ENCODE results near the gene NCOA3. TPM values are rescaled to one million over a fixed set of nuclear protein-coding genes. Genes with fewer than 3 reads are reported as not detected.

NCOA3 gene
- polyA plus RNA-seq, 1 of the 3 experiments (the other 2 are of a cell fraction), result 5.8 TPM

DNA sequence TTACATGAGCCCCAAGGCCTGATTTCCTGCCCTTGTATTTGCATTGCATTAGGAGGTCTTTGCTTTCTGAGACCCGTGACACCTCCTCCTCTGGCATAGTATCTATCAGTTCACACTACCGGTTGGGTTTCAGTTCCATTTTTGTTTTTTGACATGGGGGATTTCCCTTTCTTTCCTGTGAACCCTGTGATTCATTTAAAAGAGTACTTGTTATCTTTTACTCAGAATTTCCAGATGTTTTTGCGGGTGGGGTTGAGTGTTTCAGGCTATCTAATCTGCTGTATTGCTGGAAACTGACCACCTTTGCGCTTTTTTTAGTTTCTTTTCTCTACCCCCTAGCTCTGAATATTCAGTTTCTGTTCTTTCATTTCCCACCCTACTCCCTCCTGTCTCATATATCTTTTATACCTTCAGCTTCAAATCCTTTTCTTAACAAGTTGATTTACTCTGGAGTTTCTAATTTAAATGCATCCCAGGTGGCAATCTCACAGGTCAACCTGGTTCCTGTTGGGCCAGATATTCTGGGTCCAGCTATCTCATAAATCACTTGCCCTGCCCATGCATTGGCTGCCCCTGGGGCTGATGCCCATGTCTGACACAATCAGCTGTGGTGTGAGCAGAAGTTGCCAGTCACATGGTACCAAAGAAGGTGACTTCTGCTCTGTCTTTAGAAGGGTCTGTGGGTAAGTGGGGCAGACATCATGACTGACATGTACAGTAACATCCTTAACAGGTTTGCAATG, 14.3 kb upstream of the NCOA3 start:
- H3K4me2 ChIP-seq, result no peak overlapping the region
- no peak overlapping the region for H3K27ac ChIP-seq (ENCODE audit: low read depth in 2 of 2, low read length in 1 of 2)
- no peak overlapping the region for H3K4me3 ChIP-seq (ENCODE audit: low read depth in 2 of 2, low read length in 1 of 2)
- no peak overlapping the region for H3K9ac ChIP-seq
- H3K27me3 ChIP-seq (ENCODE audit: insufficient read depth), result no peaks in the 10 kb centered on the region
- H3K9me2 ChIP-seq, result no peaks in the 10 kb centered on the region
- TF ChIP-seq, protein P1, sequence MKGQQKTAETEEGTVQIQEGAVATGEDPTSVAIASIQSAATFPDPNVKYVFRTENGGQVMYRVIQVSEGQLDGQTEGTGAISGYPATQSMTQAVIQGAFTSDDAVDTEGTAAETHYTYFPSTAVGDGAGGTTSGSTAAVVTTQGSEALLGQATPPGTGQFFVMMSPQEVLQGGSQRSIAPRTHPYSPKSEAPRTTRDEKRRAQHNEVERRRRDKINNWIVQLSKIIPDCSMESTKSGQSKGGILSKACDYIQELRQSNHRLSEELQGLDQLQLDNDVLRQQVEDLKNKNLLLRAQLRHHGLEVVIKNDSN (IDR thresholded peaks at IDR 0.05; ENCODE audit: borderline replicate concordance, low read depth), result no peak
- TF ChIP-seq MEF2A (IDR thresholded peaks at IDR 0.05; ENCODE audit: borderline replicate concordance, low read depth) (no peak), TCF12 (IDR thresholded peaks at IDR 0.05) (no peak), YY1 (IDR thresholded peaks at IDR 0.05; ENCODE audit: low read depth) (no peak), GATA2 (CRISPR knock-in tag; IDR thresholded peaks at IDR 0.05) (no peak), JUND (IDR thresholded peaks at IDR 0.05) (no peak), POLR2AphosphoS5 (IDR thresholded peaks at IDR 0.05; ENCODE audit: low read depth, low read length) (no peak), RFX5 (IDR thresholded peaks at IDR 0.05; ENCODE audit: low read length) (no peak), EP300 (IDR thresholded peaks at IDR 0.05; ENCODE audit: borderline replicate concordance in 1 of 2, low read depth in 1 of 2, low read length in 1 of 2) (no peak), FOSL2 (IDR thresholded peaks at IDR 0.05; ENCODE audit: borderline replicate concordance, low read depth) (no peak), SIN3A (IDR thresholded peaks at IDR 0.05; ENCODE audit: borderline replicate concordance, low read depth, low read length) (no peak), FOXM1 (IDR thresholded peaks at IDR 0.05; ENCODE audit: low read depth) (no peak)
- WGBS (ENCODE audit: low lambda C conversion rate), result 68% methylated on average over 4 of the region's 4 CpGs
- ChIA-PET CTCF (interaction anchor here (0.8 to 1.6 kb wide), 3 partner anchors 14 to 214 kb away, joined by 3 to 4 read pairs (median 3); partner anchors contain the start of gene NCOA3), POLR2A (no interaction called here)
- DNase-seq, result no peak
- no peaks in the 10 kb centered on the region for H3K36me3 ChIP-seq (replicated peaks in 1 of 2; ENCODE audit: control insufficient read depth in 1 of 2, insufficient read depth in 2 of 2, low read length in 1 of 2)
- H3K9me3 ChIP-seq, result no peaks in the 10 kb centered on the region
- H4K20me1 ChIP-seq (ENCODE audit: insufficient read depth), result no peaks in the 10 kb centered on the region
- peaks cover 0 to 2% of the 10 kb centered on the region in 2 experiments; a peak in 2 of 4 replicates for H3K4me1 ChIP-seq (ENCODE audit: control insufficient read depth in 1 of 2, insufficient read depth in 2 of 2, low read depth in 1 of 2, low read length in 1 of 2)
- no peaks in the 10 kb centered on the region for H3F3A ChIP-seq (replicated peaks; ENCODE audit: insufficient read depth)
- 0 out of 2 replicates have a peak overlapping the region, but pooled peaks have one; percentile 46 for H2AFZ ChIP-seq (ENCODE audit: low read depth)
- H3K79me2 ChIP-seq (ENCODE audit: insufficient read depth), result no peaks in the 10 kb centered on the region

DNA sequence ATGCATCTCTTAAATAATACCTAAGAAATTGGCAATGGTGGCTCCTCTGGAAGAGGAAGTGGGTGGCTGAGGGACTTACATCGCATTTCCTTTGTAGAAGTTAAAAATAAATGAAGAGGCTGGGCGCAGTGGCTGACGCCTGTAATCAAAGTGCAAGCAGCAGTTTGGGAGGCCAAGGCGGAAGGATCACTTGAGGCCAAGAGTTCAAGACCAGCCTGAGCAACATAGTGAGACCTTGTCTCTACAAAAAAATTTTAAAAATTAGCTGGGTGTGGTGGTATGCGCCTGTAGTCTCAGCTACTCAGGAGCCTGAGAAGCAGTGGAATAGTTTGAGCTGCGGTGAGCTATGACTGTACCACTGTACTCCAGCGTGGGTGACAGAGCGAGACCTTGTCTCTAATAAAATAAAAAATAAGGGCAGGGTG, 12.2 kb upstream of the NCOA3 start:
- Histone ChIP-seq H3K36me3 (replicated peaks in 1 of 2; ENCODE audit: control insufficient read depth in 1 of 2, insufficient read depth in 2 of 2, low read length in 1 of 2) (no peaks in the 10 kb centered on the region), H3K27ac (ENCODE audit: low read depth in 2 of 2, low read length in 1 of 2) (no peak overlapping the region), H4K20me1 (ENCODE audit: insufficient read depth) (no peaks in the 10 kb centered on the region), H3K27me3 (ENCODE audit: insufficient read depth) (no peaks in the 10 kb centered on the region), H3K79me2 (ENCODE audit: insufficient read depth) (no peaks in the 10 kb centered on the region), H3K4me2 (no peak overlapping the region), H3F3A (replicated peaks; ENCODE audit: insufficient read depth) (no peaks in the 10 kb centered on the region), H3K9me2 (no peaks in the 10 kb centered on the region), H3K9me3 (no peaks in the 10 kb centered on the region), H3K9ac (no peak overlapping the region), H3K4me3 (ENCODE audit: low read depth in 2 of 2, low read length in 1 of 2) (no peak overlapping the region), H2AFZ (ENCODE audit: low read depth) (no peak overlapping the region), H3K4me1 (ENCODE audit: control insufficient read depth in 1 of 2, insufficient read depth in 2 of 2, low read depth in 1 of 2, low read length in 1 of 2) (peaks cover 10 to 11% of the 10 kb centered on the region in 2 experiments; a peak in 3 of 4 replicates)
- CTCF ChIA-PET, result no interaction called here
- POLR2A ChIA-PET, result no interaction called here
- WGBS (ENCODE audit: low lambda C conversion rate), result over 99% methylated on average over 8 of the region's 8 CpGs
- no peak for DNase-seq
- no peak for TF ChIP-seq NRF1 (IDR thresholded peaks at IDR 0.05; ENCODE audit: low read depth, low read length)
- TF ChIP-seq RFX5 (IDR thresholded peaks at IDR 0.05; ENCODE audit: low read length), result no peak
- no peak for TF ChIP-seq TCF12 (IDR thresholded peaks at IDR 0.05)
- TF ChIP-seq CHD2 (IDR thresholded peaks at IDR 0.05; ENCODE audit: low read length, partially characterized antibody), result no peak
- TF ChIP-seq NFIC (IDR thresholded peaks at IDR 0.05; ENCODE audit: borderline replicate concordance), result no peak
- TF ChIP-seq, protein P1 (IDR thresholded peaks at IDR 0.05; ENCODE audit: borderline replicate concordance, low read depth), result no peak
- TF ChIP-seq GABPA (IDR thresholded peaks at IDR 0.05; ENCODE audit: low read depth), result no peak
- TF ChIP-seq, protein P2, sequence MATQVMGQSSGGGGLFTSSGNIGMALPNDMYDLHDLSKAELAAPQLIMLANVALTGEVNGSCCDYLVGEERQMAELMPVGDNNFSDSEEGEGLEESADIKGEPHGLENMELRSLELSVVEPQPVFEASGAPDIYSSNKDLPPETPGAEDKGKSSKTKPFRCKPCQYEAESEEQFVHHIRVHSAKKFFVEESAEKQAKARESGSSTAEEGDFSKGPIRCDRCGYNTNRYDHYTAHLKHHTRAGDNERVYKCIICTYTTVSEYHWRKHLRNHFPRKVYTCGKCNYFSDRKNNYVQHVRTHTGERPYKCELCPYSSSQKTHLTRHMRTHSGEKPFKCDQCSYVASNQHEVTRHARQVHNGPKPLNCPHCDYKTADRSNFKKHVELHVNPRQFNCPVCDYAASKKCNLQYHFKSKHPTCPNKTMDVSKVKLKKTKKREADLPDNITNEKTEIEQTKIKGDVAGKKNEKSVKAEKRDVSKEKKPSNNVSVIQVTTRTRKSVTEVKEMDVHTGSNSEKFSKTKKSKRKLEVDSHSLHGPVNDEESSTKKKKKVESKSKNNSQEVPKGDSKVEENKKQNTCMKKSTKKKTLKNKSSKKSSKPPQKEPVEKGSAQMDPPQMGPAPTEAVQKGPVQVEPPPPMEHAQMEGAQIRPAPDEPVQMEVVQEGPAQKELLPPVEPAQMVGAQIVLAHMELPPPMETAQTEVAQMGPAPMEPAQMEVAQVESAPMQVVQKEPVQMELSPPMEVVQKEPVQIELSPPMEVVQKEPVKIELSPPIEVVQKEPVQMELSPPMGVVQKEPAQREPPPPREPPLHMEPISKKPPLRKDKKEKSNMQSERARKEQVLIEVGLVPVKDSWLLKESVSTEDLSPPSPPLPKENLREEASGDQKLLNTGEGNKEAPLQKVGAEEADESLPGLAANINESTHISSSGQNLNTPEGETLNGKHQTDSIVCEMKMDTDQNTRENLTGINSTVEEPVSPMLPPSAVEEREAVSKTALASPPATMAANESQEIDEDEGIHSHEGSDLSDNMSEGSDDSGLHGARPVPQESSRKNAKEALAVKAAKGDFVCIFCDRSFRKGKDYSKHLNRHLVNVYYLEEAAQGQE (IDR thresholded peaks at IDR 0.05; ENCODE audit: low read depth, low read length), result no peak
- TF ChIP-seq, protein P3, sequence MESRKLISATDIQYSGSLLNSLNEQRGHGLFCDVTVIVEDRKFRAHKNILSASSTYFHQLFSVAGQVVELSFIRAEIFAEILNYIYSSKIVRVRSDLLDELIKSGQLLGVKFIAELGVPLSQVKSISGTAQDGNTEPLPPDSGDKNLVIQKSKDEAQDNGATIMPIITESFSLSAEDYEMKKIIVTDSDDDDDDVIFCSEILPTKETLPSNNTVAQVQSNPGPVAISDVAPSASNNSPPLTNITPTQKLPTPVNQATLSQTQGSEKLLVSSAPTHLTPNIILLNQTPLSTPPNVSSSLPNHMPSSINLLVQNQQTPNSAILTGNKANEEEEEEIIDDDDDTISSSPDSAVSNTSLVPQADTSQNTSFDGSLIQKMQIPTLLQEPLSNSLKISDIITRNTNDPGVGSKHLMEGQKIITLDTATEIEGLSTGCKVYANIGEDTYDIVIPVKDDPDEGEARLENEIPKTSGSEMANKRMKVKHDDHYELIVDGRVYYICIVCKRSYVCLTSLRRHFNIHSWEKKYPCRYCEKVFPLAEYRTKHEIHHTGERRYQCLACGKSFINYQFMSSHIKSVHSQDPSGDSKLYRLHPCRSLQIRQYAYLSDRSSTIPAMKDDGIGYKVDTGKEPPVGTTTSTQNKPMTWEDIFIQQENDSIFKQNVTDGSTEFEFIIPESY (IDR thresholded peaks at IDR 0.05; ENCODE audit: borderline replicate concordance, low read depth), result no peak
- no peak for TF ChIP-seq RCOR1 (IDR thresholded peaks at IDR 0.05; ENCODE audit: low read length)
- TF ChIP-seq SIN3A (IDR thresholded peaks at IDR 0.05; ENCODE audit: borderline replicate concordance, low read depth, low read length), result no peak
- no peak for TF ChIP-seq EP300 (IDR thresholded peaks at IDR 0.05; ENCODE audit: borderline replicate concordance in 1 of 2, low read depth in 1 of 2, low read length in 1 of 2)
- no peak for TF ChIP-seq MEF2A (IDR thresholded peaks at IDR 0.05; ENCODE audit: borderline replicate concordance, low read depth)

All from SK-N-SH (cell line).